Activated B cell treated with CpG ODN at 0.5 μM for 24 hours (primary cell): ENCODE measurements around the gene TNFAIP3. TPM values are rescaled to one million over a fixed set of nuclear protein-coding genes. Genes with fewer than 3 reads are reported as not detected.
"Not testable (repeated sequence)": the region's sequence is repeated elsewhere in the genome, so short reads cannot be mapped to it uniquely, and the experiment has no call there.

Source experiments
- ATAC-seq: fragments of 200-7000 bp; cut with Tn5 transposase; one replicate; pipeline ENCODE4 v1.10.0; 2021; ENCODE audit warnings: low read depth, mild to moderate bottlenecking, moderate library complexity
- CTCF ChIA-PET: fragments of 350-600 bp; sonication (Branson Sonifier 250); formaldehyde crosslinking; loops from one replicate; lab custom pipeline; 2021; ENCODE audit warnings: antibody characterized with exemption; lab: Charles Lee
- POLR2A ChIA-PET: fragments of 350-600 bp; sonication (Branson Sonifier 250); formaldehyde crosslinking; loops from one replicate; lab custom pipeline; 2021; ENCODE audit warnings: antibody characterized with exemption; lab: Charles Lee
- DNase-seq: peaks from one replicate; pipeline ENCODE4 v3.0.0; 2022
- H3K27ac Mint-ChIP-seq: one replicate; pipeline ENCODE4 v1.8.0; 2020; ENCODE audit warnings: mixed read lengths
- H3K27me3 Mint-ChIP-seq: one replicate; pipeline ENCODE4 v1.8.0; 2021; ENCODE audit warnings: mixed read lengths
- H3K36me3 Mint-ChIP-seq: one replicate; pipeline ENCODE4 v1.8.0; 2021; ENCODE audit warnings: low read depth, mixed read lengths
- H3K4me1 Mint-ChIP-seq: one replicate; pipeline ENCODE4 v1.8.0; 2021; ENCODE audit warnings: mixed read lengths
- H3K4me3 Mint-ChIP-seq: one replicate; pipeline ENCODE4 v1.8.0; 2020; ENCODE audit warnings: mild to moderate bottlenecking, mixed read lengths
- H3K9me3 Mint-ChIP-seq: one replicate; pipeline ENCODE4 v1.8.0; 2020; ENCODE audit warnings: mixed read lengths
- intact Hi-C: fragments of 100-400 bp; cut with micrococcal nuclease; formaldehyde crosslinking; loops from one replicate; pipeline ENCODE4 v1.15.1; 2024
- total RNA-seq: library from RNA; stranded (reverse); gene quantifications from 2 replicates; pipeline ENCODE4 v1.2.3, GENCODE V29; 2022
- TF ChIP-seq, protein P1 (sequence below): fragments of 200-600 bp; IDR thresholded peaks from one replicate; pipeline ENCODE4 v1.8.0; 2022; ENCODE audit warnings: antibody characterized with exemption, mild to moderate bottlenecking

TNFAIP3 gene
- total RNA-seq, 1 donor from 2014 or later, result 226 TPM

DNA sequence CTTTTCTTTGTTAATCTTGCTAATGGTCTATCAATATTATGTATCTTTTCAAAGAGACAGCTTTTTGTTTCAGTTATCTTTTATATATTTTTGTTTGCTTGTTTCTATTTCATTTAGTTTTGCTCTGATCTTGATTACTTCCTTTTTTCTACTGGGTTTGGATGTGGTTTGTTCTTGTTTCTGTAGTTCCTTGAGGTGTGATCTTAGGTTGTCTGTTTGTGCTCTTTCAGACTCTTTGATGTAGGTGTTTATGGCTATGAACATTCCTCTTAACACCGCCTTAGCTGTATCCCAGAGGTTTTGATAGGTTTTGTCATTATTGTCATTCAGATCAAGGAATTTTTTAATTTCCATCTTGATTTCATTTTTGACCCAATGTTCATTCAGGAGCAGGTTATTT, 26.8 kb upstream of the TNFAIP3 start:
- H3K27ac Mint-ChIP-seq, result no peak overlapping the region
- CTCF ChIA-PET, result no interaction called here
- H3K4me3 Mint-ChIP-seq, result no peak overlapping the region

DNA sequence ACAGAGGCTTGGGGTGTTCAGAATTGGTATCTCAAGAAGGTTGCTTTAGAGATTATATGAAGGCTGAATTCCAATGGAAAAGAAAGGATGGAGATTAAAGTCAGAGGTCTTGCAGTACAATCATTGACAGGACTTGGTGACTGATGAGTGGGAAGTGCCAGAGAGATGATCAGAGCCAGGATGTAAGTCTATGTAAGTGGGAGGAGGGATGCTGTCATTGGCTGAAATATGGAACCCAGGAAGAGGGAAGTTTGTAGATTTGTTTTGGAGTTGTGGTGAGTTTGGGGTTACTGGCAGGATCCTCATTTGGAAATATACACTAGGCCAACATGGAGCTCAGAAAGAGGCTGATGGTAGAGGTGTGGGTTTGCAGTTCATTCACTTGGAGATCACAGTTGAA, 23.8 kb upstream of the TNFAIP3 start:
- H3K27me3 Mint-ChIP-seq, result no peaks in the 10 kb centered on the region
- ATAC-seq (no peak), DNase-seq (no peak)
- H3K4me1 Mint-ChIP-seq, result peaks cover 9% of the 10 kb centered on the region
- H3K27ac Mint-ChIP-seq, result no peak overlapping the region
- TF ChIP-seq, protein P1, sequence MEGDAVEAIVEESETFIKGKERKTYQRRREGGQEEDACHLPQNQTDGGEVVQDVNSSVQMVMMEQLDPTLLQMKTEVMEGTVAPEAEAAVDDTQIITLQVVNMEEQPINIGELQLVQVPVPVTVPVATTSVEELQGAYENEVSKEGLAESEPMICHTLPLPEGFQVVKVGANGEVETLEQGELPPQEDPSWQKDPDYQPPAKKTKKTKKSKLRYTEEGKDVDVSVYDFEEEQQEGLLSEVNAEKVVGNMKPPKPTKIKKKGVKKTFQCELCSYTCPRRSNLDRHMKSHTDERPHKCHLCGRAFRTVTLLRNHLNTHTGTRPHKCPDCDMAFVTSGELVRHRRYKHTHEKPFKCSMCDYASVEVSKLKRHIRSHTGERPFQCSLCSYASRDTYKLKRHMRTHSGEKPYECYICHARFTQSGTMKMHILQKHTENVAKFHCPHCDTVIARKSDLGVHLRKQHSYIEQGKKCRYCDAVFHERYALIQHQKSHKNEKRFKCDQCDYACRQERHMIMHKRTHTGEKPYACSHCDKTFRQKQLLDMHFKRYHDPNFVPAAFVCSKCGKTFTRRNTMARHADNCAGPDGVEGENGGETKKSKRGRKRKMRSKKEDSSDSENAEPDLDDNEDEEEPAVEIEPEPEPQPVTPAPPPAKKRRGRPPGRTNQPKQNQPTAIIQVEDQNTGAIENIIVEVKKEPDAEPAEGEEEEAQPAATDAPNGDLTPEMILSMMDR, result no peak
- H3K36me3 Mint-ChIP-seq, result no peaks in the 10 kb centered on the region
- ChIA-PET CTCF (no interaction called here), POLR2A (no interaction called here)
- H3K4me3 Mint-ChIP-seq, result no peak overlapping the region
- H3K9me3 Mint-ChIP-seq, result peaks cover 23% of the 10 kb centered on the region
- intact Hi-C loops, result no loop called here

More for the DNA sequence above, 26.8 kb upstream of the TNFAIP3 start:
- TF ChIP-seq, protein P1, result no peak
- POLR2A ChIA-PET, result no interaction called here
- H3K4me1 Mint-ChIP-seq, result peaks cover 9% of the 10 kb centered on the region
- H3K36me3 Mint-ChIP-seq, result no peaks in the 10 kb centered on the region
- peaks cover 30% of the 10 kb centered on the region for H3K9me3 Mint-ChIP-seq
- H3K27me3 Mint-ChIP-seq, result no peaks in the 10 kb centered on the region
- intact Hi-C loops, result no loop called here
- ATAC-seq (no peak), DNase-seq (no peak)

DNA sequence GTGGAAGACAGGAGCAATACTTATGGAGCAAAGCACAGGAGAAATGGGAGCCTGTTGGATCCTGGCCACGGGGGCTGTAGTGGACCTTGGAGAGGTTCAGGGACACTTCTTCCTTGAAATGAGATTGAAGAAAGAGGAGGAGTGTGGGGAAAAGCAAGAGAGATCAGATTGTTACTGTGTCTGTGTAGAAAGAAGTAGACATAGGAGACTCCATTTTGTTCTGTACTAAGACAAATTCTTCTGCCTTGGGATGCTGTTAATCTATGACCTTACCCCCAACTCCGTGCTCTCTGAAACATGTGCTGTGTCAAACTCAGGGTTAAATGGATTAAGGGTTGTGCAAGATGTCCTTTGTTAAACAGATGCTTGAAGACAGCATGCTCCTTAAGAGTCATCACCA, 22.7 kb upstream of the TNFAIP3 start:
- CTCF ChIA-PET, H3K4me3 Mint-ChIP-seq, DNase-seq, H3K36me3 Mint-ChIP-seq, H3K27me3 Mint-ChIP-seq, intact Hi-C loops, H3K27ac Mint-ChIP-seq, POLR2A ChIA-PET, ATAC-seq: not testable (repeated sequence)
- Mint-ChIP-seq H3K4me1 (peaks cover 11% of the 10 kb centered on the region), H3K9me3 (peaks cover 23% of the 10 kb centered on the region)

DNA sequence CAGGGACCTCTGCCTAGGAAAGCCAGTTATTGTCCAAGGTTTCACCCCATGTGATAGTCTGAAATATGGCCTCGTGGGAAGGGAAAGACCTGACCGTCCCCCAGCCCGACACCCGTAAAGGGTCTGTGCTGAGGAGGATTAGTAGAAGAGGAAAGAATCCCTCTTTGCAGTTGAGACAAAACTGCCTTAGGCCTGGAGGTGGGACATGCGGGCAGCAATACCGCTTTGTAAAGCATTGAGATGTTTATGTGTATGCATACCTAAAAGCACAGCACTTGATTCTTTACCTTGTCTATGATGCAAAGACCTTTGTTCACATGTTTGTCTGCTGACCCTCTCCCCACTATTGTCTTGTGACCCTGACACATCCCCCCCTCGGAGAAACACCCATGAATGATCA, 22.3 kb upstream of the TNFAIP3 start:
- H3K36me3 Mint-ChIP-seq, CTCF ChIA-PET, DNase-seq, H3K4me3 Mint-ChIP-seq, POLR2A ChIA-PET, H3K27me3 Mint-ChIP-seq, H3K27ac Mint-ChIP-seq, intact Hi-C loops, ATAC-seq: not testable (repeated sequence)
- Mint-ChIP-seq H3K9me3 (peaks cover 23% of the 10 kb centered on the region), H3K4me1 (peaks cover 11% of the 10 kb centered on the region)

DNA sequence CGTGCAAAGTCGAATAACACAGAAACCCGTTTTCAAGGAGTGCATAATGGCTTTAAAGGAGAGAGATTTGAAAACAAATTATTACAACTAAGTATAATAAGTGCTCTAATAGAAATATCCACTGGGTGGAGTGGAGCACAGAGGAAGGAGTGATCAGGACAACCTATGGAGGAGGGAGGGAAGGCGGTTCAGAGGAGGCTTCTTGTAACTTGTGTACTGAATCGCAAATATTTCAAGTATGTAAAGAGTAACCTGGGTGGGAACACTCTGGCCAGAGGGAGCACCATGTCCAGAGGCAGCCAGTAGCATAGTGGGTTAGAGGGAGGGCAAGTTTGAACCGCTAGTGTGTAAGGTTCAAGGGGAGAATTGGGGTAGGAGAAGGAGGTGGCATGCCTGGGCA, 21.6 kb upstream of the TNFAIP3 start:
- Mint-ChIP-seq H3K27ac (no peak overlapping the region), H3K27me3 (no peaks in the 10 kb centered on the region), H3K36me3 (no peaks in the 10 kb centered on the region), H3K4me1 (peaks cover 8% of the 10 kb centered on the region), H3K4me3 (no peak overlapping the region), H3K9me3 (peaks cover 16% of the 10 kb centered on the region)
- TF ChIP-seq, protein P1, result no peak
- DNase-seq (no peak), ATAC-seq (no peak)
- intact Hi-C loops, result no loop called here
- ChIA-PET POLR2A (no interaction called here), CTCF (no interaction called here)

DNA sequence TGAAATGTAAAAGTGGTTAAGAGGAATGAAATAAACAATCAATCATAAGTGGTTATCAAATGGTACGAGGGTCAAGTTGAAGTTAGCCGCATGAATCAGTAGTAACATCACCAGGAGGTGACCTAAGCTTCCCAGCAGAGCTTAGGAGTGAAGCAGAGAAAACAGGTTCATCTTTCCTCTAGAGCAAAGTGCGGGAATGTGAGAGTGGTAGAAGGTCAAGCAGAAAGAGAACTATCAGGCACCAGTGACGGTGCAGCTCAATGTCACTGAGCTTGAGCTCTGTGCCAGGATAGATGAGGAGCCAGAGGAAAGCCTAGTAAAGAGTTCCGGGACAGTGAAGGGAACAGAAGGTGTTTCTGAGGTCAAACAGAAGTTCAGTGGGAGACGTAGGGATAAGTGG, 20.8 kb upstream of the TNFAIP3 start:
- CTCF ChIA-PET, result no interaction called here
- intact Hi-C loops, result loop anchor here (2.0 kb wide), 2 partner anchors 17 to 35 kb away; no protein-coding TSS in a partner anchor
- Mint-ChIP-seq H3K36me3 (no peaks in the 10 kb centered on the region), H3K27ac (no peak overlapping the region), H3K9me3 (peaks cover 8% of the 10 kb centered on the region), H3K4me3 (no peak overlapping the region), H3K27me3 (no peaks in the 10 kb centered on the region), H3K4me1 (peaks cover 8% of the 10 kb centered on the region)
- ATAC-seq (no peak), DNase-seq (no peak)
- POLR2A ChIA-PET, result interaction anchor here (1.0 to 1.7 kb wide), 3 partner anchors 13 to 21 kb away, joined by 4 to 8 read pairs (median 4); partner anchors contain the start of gene TNFAIP3
- TF ChIP-seq, protein P1, result no peak
